DOHH2 (cell line): ENCODE measurements around the gene CIC.

ENCODE experiments used
- CTCF ChIP-seq: fragments of 200-600 bp; sonication (generic); IDR thresholded peaks from one replicate; pipeline ENCODE4 v1.5.1; 2014; ENCODE audit warnings: antibody characterized with exemption, mild to moderate bottlenecking, low read depth, low read length; ENCODE audit not compliant: poor library complexity, severe bottlenecking
- EZH2phosphoT487 ChIP-seq: fragments of 200-600 bp; sonication (generic); IDR thresholded peaks from 2 replicates; pipeline ENCODE4 v1.6.1; 2017; ENCODE audit warnings: borderline replicate concordance, mild to moderate bottlenecking, antibody characterized with exemption, low read length, moderate library complexity, mixed read lengths

DNA sequence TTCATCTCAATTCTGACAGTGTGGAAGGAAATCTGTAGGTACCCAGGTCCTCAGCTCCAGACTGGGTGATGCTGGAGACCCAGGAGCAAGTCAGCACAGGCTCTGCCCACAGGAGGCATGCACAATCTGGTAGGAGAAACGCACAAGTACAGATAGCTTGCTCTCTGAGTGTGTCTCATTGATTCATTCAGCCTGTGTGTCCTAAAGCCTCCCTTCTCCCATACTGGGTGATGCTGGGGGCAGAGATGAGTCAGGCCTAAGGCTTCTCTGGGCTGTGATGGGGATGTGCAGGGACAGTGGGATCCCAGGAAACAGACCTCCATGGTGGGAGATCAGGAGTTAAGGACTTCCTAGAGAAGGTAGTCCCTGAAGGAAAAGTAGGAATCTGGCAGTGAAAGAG lies 42.2 kb upstream of the CIC start:
- no peak for TF ChIP-seq CTCF
- TF ChIP-seq EZH2phosphoT487, result no peak
